PC-9 (cell line): ENCODE measurements around the gene GATA2.

Experiments used
- CTCF ChIP-seq: fragments of 200-600 bp; sonication (generic); conservative IDR thresholded peaks from 2 replicates; pipeline ENCODE4 v1.6.1; 2017; ENCODE audit warnings: mixed run types, antibody characterized with exemption, mild to moderate bottlenecking, moderate library complexity
- EZH2 ChIP-seq: fragments of 200-600 bp; sonication (generic); IDR thresholded peaks from 2 replicates; pipeline ENCODE4 v1.8.0; 2017; ENCODE audit warnings: antibody characterized with exemption, low read depth

- no peak for TF ChIP-seq CTCF
- TF ChIP-seq EZH2, result no peak
These were observed 2.4 kb downstream of the GATA2 start for GRCh38 chr3:128490650-128490914.
